GOT3 (cell line): ENCODE measurements around the gene ERCC6L.

Experiments used
- DNase-seq: peaks from one replicate; lab custom pipeline; 2025; ENCODE audit warnings: mixed read lengths; lab: John Stamatoyannopoulos, UW

The ERCC6L gene

DNA sequence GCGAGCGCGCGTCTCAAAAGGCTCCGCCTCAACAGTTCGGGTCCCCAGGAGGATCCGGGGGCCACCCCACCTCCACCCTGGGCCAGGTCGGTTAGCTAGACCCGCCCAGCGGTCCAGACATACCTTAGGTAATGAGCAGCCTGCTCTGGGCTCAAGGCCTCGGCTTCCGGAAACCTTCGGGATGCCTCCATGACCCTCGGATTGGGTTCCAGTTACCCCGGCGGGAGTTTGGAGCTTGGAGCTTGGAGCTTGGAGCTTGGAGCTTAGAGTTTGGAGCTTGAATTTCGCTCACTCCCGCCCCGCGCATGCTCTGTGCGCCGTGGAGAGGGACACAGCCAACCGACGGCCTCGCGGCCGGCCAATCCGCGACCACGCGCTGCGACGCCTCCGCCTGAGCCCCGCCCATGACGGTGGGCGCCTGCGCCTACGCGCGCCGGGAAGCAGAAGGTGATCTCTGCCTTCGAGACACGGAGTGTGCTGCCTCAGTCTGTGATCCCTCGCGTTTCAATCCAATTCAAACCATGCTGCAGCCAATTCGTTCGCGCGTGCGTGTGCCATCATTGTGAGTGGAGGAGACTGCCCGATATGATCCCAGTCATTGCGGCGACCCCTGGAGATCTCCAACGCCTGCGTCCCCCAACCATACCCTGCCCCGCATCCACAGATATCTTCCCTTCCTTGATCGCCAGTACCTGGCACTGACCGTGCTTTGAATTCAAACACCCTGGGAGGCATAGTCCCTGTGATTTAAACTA, at the start of gene ERCC6L:
TSS of gene ERCC6L (minus strand) at position 307 of the 755 bp plus-strand sequence. CDS start at position 191, 116 bp downstream.
- DNase-seq, result peak; percentile 38

GRCh38 chrX:72282302-72282701, 43.5 kb upstream of the ERCC6L start:
- DNase-seq, result no peak

GRCh38 chrX:72280321-72280845, 41.6 kb upstream of the ERCC6L start:
- no peak for DNase-seq

DNA sequence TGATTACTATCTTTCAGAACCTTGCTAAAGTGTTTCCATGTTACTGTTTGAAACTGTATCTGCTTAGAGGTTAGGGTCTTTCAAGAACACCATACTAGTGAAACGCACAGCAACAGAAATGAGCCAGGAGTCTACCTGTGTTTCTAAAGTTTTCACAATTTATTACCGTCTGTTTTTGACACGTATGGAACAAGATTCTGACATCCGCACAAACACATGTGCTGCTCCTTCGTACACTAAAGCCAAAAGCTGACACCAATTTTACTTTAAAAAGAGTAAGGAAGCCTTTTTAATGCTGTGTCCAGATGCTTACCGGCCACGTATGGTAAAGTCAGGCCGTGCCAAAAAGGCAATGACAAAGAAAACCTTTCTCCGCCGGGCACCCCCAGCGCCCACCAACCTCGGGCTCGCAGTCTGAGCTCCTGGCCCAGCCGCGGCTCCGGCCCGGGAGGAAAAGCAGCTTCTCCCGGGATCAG, 37.7 kb upstream of the ERCC6L start:
- DNase-seq, result no peak

DNA sequence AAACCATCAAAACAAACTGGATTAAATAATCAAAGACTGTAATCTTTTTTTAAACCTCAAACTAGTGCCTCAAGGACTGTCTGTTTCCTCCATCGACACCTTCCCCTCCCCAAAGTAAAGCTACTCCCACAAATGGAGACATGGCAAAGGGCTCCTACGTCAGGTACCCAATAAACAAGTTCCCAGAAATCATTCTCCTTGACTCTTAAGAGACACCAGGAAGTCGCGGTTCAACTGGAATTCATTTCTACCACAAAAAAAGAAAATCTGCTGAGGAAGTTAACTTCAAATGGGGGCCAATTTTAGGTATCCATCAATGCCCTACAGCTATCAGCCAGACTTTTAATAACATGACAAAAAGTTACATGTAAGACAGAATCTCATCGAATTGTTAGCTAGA, 35.7 kb upstream of the ERCC6L start:
- no peak for DNase-seq

GRCh38 chrX:72273718-72274117, 34.9 kb upstream of the ERCC6L start:
- DNase-seq, result no peak

DNA sequence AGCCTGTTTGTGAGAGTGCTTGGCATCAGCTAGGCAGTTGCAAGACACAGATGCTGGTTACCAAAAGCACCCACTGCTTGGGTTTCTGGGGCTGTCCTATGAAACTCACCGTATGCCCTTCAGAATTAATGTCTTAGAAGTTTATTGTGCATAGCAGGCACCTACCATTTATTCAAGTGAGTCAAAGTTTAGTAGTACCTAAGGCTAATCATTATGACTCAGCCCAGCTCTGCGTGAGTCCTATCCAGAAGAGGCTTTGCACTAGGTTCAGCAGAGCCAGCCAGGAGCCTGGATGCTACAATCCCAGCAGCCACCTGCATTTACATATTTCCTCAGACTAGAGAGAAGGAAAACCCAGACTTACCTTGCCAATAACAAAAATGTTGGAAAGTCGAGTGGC, 34.0 kb upstream of the ERCC6L start:
- no peak for DNase-seq

DNA sequence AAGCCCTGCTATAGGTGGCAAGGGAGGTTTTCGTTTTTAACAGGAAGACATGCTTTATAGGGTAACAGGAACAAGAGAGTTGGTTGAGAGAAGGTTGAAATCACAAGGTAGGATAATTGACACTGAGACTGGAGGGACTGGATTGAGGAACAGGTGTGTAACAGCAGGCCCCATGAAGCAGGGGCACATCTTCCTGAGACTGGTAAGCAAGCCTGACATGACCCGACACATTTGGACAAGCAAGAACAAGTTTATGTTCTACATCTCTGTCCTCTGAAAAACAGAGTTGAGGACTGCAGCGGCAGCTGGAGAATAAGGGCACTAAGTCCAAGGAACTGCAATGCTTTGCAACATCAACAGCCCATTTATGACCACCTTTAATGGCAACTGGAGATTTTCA, 33.0 kb upstream of the ERCC6L start:
- no peak for DNase-seq

DNA sequence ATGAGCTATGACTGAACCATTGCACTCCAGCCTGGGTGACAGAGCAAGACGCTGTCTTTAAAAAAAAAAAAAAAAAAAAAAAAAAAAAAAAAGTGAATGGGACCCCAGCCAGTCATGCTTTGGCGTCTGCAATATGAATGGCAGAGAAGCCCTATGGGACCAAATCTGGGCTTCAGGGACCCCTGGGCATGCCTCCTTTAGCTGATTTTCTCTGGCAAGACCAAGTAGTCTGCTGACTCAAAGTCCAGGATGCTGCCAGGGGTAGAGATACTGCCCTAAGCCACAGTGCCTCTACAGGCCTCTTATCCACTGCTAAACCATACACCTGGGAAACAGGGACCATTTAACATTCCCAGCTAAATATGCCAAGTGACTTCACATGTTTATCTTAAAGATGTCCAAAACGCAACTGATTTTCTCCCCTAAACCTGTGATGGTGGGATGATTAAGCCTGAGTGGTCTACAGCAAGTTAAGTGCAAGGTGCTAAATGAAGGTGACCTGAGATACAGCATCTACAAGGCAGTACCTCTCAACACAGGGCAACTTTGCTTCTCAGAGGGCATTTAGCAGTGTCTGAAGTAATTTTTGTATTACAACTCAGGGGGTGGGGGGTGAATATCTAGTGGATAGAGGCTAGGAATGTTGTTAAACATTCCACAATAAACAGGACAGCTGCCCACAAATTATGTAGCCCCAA, 32.4 kb upstream of the ERCC6L start:
- no peak for DNase-seq

DNA sequence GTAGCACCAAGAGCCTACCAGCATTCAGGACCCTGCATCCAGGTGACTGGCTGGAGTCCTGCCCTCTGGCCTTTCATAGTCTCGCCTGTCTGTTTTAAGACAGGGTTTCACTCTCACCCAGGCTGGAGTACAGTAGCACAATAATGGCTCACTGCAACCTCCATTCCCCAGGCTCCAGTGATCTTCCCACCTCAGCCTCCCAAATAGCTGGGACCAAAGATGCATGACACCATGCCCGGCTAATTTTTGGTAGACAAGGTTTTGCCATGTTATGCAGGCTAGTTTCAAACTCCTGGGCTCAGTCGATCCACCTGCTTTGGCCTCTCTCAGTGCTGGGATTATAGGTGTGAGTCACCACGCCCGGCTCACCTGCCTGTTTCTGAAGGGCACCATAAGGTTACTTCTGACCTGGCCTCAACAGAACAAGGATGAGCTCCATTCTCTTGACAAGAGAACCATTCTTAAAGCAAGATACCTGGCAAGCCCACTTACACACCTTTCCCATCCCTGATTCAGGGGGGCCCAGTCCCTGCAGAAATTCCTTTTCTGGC, 31.6 kb upstream of the ERCC6L start:
- no peak for DNase-seq

- no peak for DNase-seq
These were observed 30.9 kb upstream of the ERCC6L start for GRCh38 chrX:72269671-72270251.

DNA sequence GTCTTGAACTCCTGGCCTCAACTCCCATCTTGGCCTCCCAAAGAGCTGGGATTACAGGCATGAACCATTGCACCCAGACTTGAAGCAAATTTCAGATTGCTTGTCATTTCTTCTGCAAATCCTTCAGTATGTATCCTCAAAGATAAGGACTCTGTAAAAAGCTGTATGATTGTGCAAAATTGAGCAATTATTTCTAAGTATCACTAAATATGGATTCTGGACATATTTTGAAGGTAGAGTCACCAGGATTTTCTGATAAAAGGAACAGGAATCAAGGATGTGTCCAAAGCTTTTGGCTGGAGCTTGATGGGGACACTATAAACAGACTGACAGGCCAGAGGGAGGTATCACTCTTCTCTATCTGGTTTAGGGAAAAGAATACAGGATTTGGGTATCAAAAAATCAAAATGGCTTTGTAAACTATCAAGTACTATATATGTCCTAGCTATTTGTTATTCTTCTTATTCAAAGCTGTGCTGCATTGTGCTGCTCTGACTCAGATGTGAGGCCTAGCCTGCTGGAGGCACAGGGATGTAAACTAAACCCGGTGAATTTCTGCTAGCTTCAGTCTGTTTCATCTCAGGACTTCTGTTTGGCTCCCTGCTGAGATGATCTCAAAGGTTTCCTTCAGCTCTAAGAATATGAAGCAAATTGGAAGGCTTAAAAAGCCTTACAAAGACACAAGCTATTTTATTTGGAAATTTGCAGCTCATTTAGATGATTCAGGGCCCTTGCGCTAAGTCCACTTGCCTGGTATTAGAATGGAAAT, 30.0 kb upstream of the ERCC6L start:
- DNase-seq, result no peak

DNA sequence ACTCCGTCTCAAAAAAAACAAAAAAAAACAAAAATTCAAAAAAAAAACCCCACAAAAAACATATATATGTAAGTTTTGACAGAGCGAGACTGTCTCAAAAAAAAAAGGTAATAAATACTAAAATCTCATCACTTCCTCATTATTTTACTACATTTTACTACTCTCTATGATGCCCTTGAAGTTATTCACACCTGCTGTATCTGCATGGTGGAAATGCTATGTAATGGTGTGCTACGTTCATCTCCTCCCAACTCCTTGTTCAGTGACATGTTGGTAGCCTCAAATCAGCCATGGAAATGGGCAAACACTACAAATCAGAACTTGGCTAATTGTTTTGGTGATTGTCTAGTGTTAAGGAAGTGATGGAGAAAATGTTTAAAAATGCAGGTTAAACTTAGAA, 26.4 kb upstream of the ERCC6L start:
- no peak for DNase-seq

GRCh38 chrX:72262077-72262476, 23.2 kb upstream of the ERCC6L start:
- DNase-seq, result no peak

DNA sequence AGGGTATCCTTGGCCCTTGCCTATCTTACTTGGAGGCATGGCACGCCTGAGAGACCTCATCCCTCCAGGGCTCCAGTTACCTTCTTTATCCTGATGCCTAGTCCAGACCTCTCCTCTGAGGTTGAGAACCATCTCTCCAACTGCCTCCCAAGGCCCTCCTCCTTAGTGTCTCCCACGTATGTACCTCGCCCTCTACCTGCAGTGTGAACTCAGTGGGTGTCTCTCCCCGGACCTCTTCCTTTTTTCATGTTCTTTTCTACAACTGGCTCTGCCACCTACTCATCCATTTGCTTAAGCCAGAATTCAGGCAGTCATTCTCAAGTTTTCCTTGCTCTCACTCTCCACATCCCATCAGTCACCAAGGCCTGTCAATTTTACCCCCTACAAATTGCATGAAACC, 21.6 kb upstream of the ERCC6L start:
- DNase-seq, result no peak

DNA sequence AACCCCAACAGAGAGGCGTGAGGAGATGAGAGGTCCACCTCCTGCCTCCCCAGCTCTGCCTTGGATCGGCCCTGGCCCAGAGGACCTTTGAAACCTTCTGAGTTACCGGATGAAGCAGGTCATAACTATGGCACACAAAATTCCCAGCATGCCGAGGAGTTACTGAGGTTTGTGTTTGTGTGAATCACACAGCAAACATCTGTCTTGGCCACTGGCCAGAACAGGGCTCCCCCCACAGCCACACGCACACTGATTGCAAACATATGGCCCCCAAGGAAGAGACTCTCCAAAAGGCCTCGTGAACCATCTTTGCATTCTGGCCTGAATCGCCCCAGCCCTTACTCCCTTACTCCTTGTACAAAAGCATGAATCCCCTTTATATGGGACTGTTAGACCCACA, 19.3 kb upstream of the ERCC6L start:
- no peak for DNase-seq

GRCh38 chrX:72255864-72256263, 17.0 kb upstream of the ERCC6L start:
- DNase-seq, result no peak

DNA sequence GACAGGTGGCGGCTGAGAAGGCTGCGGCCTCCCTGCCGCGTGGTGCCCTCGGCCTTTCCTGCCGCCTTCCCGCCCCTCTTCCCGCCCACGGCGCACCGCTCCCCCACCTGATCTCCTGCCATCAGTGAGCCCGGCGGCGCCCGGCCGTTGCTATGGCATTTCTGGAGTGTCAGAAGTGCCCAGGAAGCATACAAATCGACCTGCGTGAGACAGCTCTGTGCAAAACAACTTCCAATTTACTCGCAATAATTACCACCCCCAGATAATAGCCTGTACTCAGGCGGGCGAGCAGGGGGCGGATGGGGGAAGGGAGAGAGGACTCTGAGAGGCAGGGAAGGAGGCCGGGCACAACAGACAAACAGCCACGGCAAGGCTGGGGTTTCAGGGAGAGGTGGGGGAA, 16.6 kb upstream of the ERCC6L start:
- no peak for DNase-seq

DNA sequence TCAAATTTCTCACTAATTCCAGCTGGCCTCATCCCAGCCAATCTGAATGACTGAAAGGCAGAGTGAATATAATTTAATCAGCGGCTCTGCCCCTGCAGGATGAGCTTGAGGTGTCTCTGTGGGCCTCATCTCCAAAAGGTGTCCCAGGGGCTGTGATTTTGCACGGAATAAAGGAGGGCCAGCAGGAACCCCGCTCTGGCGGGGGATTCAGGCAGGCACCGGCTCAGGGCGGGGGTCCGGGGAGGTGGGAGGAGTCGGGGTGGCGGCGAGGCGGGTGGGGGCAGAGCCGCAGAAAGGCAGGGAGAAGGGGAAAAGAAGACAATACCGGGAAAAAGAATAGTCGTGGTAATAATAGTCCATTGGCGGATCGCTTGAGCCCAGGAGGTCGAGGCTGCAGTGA, 16.0 kb upstream of the ERCC6L start:
- no peak for DNase-seq

DNA sequence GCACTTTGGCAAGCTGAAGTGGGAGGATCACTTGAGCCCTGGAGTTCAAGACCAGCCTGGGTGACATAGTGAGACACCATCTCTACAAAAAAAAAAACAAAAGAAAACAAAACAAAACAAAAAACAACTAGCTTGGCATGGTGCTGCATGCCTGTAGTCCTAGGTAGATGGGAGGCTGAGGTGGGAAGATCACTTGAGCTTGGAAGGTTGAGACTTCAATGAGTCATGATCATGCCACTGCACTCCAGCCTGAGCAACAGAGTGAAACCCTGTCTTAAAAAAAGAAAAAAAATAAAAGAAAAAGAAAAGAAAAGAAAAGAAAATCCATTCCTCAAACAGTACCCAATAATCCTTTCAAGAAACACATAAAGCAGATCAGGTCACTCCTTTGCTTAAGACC, 14.9 kb upstream of the ERCC6L start:
- DNase-seq, result no peak

GRCh38 chrX:72247206-72247942, 8.5 kb upstream of the ERCC6L start:
- DNase-seq, result no peak
